Measurements from ENCODE around the gene D2HGDH. TPM values are rescaled to one million over a fixed set of nuclear protein-coding genes. Genes with fewer than 3 reads are reported as not detected.

D2HGDH gene
- total and polyA plus RNA-seq, 2 of the 8 experiments (the other 6 are each of a cell fraction or from before 2014, with no cell fraction given), result 3.4 to 8.1 TPM

- TF ChIP-seq NANOG (IDR thresholded peaks at IDR 0.05; ENCODE audit: insufficient read depth, low read depth, low read length, poor library complexity, severe bottlenecking), result no peak
Measured at GRCh38 chr2:241729868-241730267, 4.6 kb upstream of the D2HGDH start (continued).
